HTERT RPE-1 (cell line): ENCODE measurements around the gene PMAIP1.

Experiments
- in situ Hi-C: fragments of 300-500 bp; cut with MboI; formaldehyde crosslinking; loops from 4 replicates; pipeline ENCODE4 v1.14.3; 2020; ENCODE audit warnings: low sequenced_read_pairs

PMAIP1 gene

DNA sequence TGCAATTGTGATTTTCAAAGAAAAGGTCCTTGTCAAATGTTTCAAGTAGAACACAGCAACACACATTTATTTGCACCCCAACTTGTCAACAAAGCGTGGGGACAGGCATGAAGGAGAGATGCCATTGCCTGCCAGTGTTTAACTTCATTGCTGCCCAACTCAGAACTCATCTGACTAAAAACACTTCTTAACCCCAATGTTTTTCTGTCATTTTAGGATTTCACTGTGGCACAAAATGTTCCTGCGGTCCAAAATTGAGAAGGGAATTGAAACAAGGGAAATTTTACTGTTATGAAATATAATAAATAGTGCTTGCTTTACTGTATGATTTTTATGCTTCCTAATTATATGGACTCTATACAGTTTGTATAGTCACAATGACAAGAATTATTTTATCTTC is 45.7 kb downstream of the PMAIP1 start:
- in situ Hi-C loops, result no loop called here

GRCh38 chr18:59950215-59950944 is 50.6 kb downstream of the PMAIP1 start:
- in situ Hi-C loops, result no loop called here

GRCh38 chr18:59951591-59951990 is 51.8 kb downstream of the PMAIP1 start:
- in situ Hi-C loops, result no loop called here

- in situ Hi-C loops, result no loop called here
Measured at GRCh38 chr18:59952283-59953007, 52.6 kb downstream of the PMAIP1 start.
